ENCODE results near the gene OLFML2A.
"Not testable (repeated sequence)": the region's sequence is repeated elsewhere in the genome, so short reads cannot be mapped to it uniquely, and the experiment has no call there.

The OLFML2A gene

DNA sequence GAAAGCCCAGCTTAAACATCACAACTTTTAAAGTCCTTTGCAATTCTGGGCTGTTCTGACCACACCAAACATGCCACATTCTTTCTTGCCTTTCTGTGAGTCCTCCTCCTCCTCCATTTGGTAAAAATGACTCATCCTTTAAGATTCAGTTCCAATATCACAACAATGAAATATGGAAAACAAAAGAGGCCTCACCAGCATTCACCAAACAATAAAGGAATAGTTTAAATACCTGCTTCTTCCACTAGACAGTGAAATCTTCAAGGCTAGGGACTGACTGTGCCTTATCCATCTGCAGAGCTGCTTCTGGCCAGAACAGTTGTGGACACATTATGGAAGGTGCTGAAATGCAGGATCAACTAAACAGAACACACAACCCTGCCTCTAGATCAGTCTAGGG lies 41.8 kb upstream of the OLFML2A start:
- Histone ChIP-seq H3K9me3 (ENCODE audit: insufficient read depth, low read length) (no peaks in the 10 kb centered on the region), H3K27me3 (ENCODE audit: low read depth, low read length) (no peaks in the 10 kb centered on the region), H3K79me2 (ENCODE audit: low read length) (peaks cover 50% of the 10 kb centered on the region), H3K4me2 (ENCODE audit: low read length) (no peak overlapping the region), H2AFZ (ENCODE audit: low read depth, low read length) (no peak overlapping the region), H4K20me1 (ENCODE audit: insufficient read depth, low read length) (peaks cover 42% of the 10 kb centered on the region), H3K4me3 (ENCODE audit: low read length) (no peak overlapping the region), H3K36me3 (replicated peaks; ENCODE audit: low read depth, low read length) (peaks cover 22% of the 10 kb centered on the region), H3K9ac (ENCODE audit: low read length) (no peak overlapping the region), H3K4me1 (ENCODE audit: low read length) (no peaks in the 10 kb centered on the region), H3K27ac (ENCODE audit: low read length) (no peak overlapping the region)
- TF ChIP-seq EZH2phosphoT487 (IDR thresholded peaks at IDR 0.05; ENCODE audit: low read depth) = no peak
- TF ChIP-seq, protein P1, sequence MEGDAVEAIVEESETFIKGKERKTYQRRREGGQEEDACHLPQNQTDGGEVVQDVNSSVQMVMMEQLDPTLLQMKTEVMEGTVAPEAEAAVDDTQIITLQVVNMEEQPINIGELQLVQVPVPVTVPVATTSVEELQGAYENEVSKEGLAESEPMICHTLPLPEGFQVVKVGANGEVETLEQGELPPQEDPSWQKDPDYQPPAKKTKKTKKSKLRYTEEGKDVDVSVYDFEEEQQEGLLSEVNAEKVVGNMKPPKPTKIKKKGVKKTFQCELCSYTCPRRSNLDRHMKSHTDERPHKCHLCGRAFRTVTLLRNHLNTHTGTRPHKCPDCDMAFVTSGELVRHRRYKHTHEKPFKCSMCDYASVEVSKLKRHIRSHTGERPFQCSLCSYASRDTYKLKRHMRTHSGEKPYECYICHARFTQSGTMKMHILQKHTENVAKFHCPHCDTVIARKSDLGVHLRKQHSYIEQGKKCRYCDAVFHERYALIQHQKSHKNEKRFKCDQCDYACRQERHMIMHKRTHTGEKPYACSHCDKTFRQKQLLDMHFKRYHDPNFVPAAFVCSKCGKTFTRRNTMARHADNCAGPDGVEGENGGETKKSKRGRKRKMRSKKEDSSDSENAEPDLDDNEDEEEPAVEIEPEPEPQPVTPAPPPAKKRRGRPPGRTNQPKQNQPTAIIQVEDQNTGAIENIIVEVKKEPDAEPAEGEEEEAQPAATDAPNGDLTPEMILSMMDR (IDR thresholded peaks at IDR 0.05; ENCODE audit: low read depth, low read length) = no peak

DNA sequence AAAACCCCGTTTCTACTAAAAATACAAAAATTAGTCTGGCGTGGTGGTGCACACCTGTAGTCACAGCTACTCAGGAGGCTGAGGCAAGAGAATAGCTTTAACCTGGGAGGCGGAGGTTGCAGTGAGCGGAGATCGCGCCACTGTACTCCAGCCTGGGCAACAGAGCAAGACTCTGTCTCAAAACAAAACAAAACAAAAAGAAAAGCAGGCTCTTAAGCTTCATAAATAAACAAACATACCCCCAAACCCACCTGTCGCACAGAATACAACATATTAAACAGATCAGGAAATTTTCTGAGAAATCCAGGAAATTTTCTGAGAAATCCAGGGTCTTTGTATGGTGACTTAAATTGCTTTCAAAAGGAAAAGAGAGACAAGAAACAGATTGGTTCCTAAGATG lies 38.9 kb upstream of the OLFML2A start:
- not testable (repeated sequence) for H3K27me3 ChIP-seq (ENCODE audit: low read depth, low read length); H3K4me1 ChIP-seq (ENCODE audit: low read length); H3K4me3 ChIP-seq (ENCODE audit: low read length); H3K27ac ChIP-seq (ENCODE audit: low read length); H3K9ac ChIP-seq (ENCODE audit: low read length); H3K9me3 ChIP-seq (ENCODE audit: insufficient read depth, low read length); H3K4me2 ChIP-seq (ENCODE audit: low read length); H2AFZ ChIP-seq (ENCODE audit: low read depth, low read length)
- Histone ChIP-seq H3K36me3 (replicated peaks; ENCODE audit: low read depth, low read length) (peaks cover 19% of the 10 kb centered on the region), H4K20me1 (ENCODE audit: insufficient read depth, low read length) (peaks cover 61% of the 10 kb centered on the region), H3K79me2 (ENCODE audit: low read length) (peaks cover 66% of the 10 kb centered on the region)

DNA sequence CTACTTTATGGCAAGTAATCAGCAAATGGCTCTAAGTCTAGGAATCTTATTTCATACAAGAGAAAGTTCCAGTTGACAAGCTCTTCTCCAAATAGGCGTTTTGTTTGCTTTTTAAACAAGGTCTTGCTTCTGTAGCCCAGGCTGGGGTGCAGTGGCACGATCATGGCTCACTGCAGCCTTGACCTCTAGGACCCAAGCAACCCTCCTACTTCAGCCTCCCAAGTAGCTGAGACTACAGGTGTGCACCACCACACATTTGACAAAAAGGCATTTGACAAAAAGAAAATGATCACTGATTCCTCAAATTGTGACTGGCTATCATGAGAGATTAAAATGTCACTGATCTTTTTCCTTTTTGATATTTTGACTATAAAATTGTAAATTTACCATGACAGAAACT lies 37.6 kb upstream of the OLFML2A start:
- Histone ChIP-seq H3K27me3 (ENCODE audit: low read depth, low read length) (no peaks in the 10 kb centered on the region), H3K36me3 (replicated peaks; ENCODE audit: low read depth, low read length) (peaks cover 19% of the 10 kb centered on the region), H3K4me2 (ENCODE audit: low read length) (no peak overlapping the region), H2AFZ (ENCODE audit: low read depth, low read length) (no peak overlapping the region), H3K27ac (ENCODE audit: low read length) (no peak overlapping the region), H3K9ac (ENCODE audit: low read length) (no peak overlapping the region), H3K4me3 (ENCODE audit: low read length) (no peak overlapping the region), H4K20me1 (ENCODE audit: insufficient read depth, low read length) (peaks cover 73% of the 10 kb centered on the region), H3K79me2 (ENCODE audit: low read length) (peaks cover 66% of the 10 kb centered on the region), H3K9me3 (ENCODE audit: insufficient read depth, low read length) (no peaks in the 10 kb centered on the region), H3K4me1 (ENCODE audit: low read length) (no peaks in the 10 kb centered on the region)
- no peak for TF ChIP-seq EZH2phosphoT487 (IDR thresholded peaks at IDR 0.05; ENCODE audit: low read depth)

DNA sequence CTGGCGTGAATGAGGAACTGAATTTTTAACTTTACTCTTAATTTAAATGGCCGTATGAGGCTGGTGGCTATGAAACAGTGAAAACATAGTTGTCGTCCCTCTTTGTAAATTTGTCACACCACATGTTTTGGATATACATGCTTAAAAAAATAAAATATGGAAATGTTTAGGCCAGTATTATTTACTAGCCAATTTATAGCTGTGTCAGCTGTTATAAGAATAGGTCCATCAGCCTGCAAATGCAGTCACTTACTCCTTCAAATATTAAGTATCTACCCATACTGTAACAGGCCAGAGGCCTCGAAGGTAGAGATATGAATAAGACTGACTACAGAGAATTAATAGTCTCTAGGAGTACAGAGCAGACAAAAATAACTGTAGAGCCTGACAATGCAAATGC lies 35.8 kb upstream of the OLFML2A start:
- Histone ChIP-seq H4K20me1 (ENCODE audit: insufficient read depth, low read length) (peaks cover 67% of the 10 kb centered on the region), H3K79me2 (ENCODE audit: low read length) (peaks cover 60% of the 10 kb centered on the region), H2AFZ (ENCODE audit: low read depth, low read length) (no peak overlapping the region), H3K9me3 (ENCODE audit: insufficient read depth, low read length) (no peaks in the 10 kb centered on the region), H3K9ac (ENCODE audit: low read length) (no peak overlapping the region), H3K4me3 (ENCODE audit: low read length) (no peak overlapping the region), H3K27me3 (ENCODE audit: low read depth, low read length) (no peaks in the 10 kb centered on the region), H3K27ac (ENCODE audit: low read length) (no peak overlapping the region), H3K36me3 (replicated peaks; ENCODE audit: low read depth, low read length) (peaks cover 19% of the 10 kb centered on the region), H3K4me1 (ENCODE audit: low read length) (no peaks in the 10 kb centered on the region), H3K4me2 (ENCODE audit: low read length) (no peak overlapping the region)
- TF ChIP-seq EZH2phosphoT487 (IDR thresholded peaks at IDR 0.05; ENCODE audit: low read depth) = no peak
- TF ChIP-seq, protein P1 (IDR thresholded peaks at IDR 0.05; ENCODE audit: low read depth, low read length) = no peak

DNA sequence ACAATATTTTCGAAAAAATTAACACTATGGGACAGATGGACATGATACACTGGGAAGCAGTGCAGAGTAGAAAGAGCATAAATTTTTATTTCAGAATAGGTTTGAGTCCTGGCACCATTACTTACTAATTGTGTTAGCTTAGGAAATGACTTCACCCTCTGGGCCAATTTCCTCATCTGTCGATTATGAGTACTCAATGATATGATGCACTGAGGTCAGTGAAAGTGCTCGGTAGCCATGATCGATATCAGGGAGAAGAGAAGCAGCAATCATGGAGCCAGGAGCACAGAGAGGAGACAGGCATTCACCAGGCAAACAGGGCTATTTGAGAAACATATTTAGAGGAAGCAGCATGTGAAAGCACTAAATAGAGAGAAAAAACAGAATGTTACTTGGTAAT lies 35.3 kb upstream of the OLFML2A start:
- TF ChIP-seq, protein P1 (IDR thresholded peaks at IDR 0.05; ENCODE audit: low read depth, low read length) = no peak
- no peak for TF ChIP-seq EZH2phosphoT487 (IDR thresholded peaks at IDR 0.05; ENCODE audit: low read depth)
- Histone ChIP-seq H3K4me3 (ENCODE audit: low read length) (no peak overlapping the region), H3K9ac (ENCODE audit: low read length) (no peak overlapping the region), H3K79me2 (ENCODE audit: low read length) (peaks cover 61% of the 10 kb centered on the region), H3K27me3 (ENCODE audit: low read depth, low read length) (no peaks in the 10 kb centered on the region), H3K9me3 (ENCODE audit: insufficient read depth, low read length) (no peaks in the 10 kb centered on the region), H2AFZ (ENCODE audit: low read depth, low read length) (no peak overlapping the region), H4K20me1 (ENCODE audit: insufficient read depth, low read length) (peaks cover 66% of the 10 kb centered on the region), H3K27ac (ENCODE audit: low read length) (no peak overlapping the region), H3K36me3 (replicated peaks; ENCODE audit: low read depth, low read length) (peaks cover 19% of the 10 kb centered on the region), H3K4me2 (ENCODE audit: low read length) (no peak overlapping the region), H3K4me1 (ENCODE audit: low read length) (no peaks in the 10 kb centered on the region)
